GM12873 (cell line): ENCODE measurements around the gene HSPBAP1.

Source experiments
- CTCF ChIP-seq: IDR thresholded peaks from 2 replicates; pipeline ENCODE4 v1.5.1; 2012; ENCODE audit warnings: low read depth, mild to moderate bottlenecking, moderate library complexity, low read length, control low read depth; ENCODE audit not compliant: insufficient read depth; ENCODE audit errors: missing control alignments

HSPBAP1 gene

GRCh38 chr3:122794779-122795673, 1.4 kb upstream of the HSPBAP1 start, which contains the start of gene SLC49A4:
Gene SLC49A4, plus strand, starts transcription at chr3:122795069. Its CDS starts 124 bp downstream, at chr3:122795193.
- no peak for TF ChIP-seq CTCF

GRCh38 chr3:122794483-122794778, 800 bp upstream of the HSPBAP1 start:
- TF ChIP-seq CTCF = no peak

GRCh38 chr3:122789585-122790273, 3.9 kb downstream of the HSPBAP1 start:
- no peak for TF ChIP-seq CTCF

- TF ChIP-seq CTCF = no peak
These were observed 5.8 kb downstream of the HSPBAP1 start for GRCh38 chr3:122787872-122788271.

GRCh38 chr3:122786066-122786465, 7.6 kb downstream of the HSPBAP1 start:
- TF ChIP-seq CTCF = no peak

- TF ChIP-seq CTCF = no peak
These were observed 8.4 kb downstream of the HSPBAP1 start for GRCh38 chr3:122785231-122785630.

- TF ChIP-seq CTCF = no peak
These were observed 9.2 kb downstream of the HSPBAP1 start for GRCh38 chr3:122784436-122784835.
